NCI-H2029 (cell line): ENCODE data around the gene NECTIN1.

Source experiments
- DNase-seq: peaks from one replicate; lab custom pipeline; 2025; lab: John Stamatoyannopoulos, UW

Gene NECTIN1

DNA sequence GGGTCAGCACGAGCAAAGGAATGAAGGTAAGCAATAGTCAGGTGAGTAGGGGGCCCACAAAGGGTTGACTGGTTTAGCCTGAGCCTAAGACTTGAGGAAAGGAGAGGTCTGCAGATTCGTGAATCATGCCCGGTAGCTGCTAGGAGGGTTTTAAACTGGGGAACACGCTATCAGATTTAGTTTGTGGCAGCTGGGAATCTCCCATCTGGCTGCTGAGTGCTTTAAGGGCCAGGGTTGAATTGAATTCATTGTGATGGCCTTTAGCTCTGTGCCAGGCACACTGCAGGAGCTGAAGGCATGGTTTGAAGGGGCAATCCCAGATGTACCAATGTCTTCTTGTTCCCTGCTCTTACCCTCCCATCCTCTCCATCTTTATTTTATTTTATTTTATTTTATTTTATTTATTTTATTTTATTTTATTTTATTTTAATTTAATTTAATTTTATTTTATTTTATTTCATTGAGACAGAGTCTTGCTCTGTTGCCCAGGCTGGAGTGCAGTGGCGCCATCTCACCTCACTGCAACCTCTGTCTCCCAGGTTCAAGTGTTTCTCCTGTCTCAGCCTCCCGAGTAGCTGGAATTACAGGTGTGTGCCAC is 1.9 kb upstream of the NECTIN1 start:
- DNase-seq: no peak

DNA sequence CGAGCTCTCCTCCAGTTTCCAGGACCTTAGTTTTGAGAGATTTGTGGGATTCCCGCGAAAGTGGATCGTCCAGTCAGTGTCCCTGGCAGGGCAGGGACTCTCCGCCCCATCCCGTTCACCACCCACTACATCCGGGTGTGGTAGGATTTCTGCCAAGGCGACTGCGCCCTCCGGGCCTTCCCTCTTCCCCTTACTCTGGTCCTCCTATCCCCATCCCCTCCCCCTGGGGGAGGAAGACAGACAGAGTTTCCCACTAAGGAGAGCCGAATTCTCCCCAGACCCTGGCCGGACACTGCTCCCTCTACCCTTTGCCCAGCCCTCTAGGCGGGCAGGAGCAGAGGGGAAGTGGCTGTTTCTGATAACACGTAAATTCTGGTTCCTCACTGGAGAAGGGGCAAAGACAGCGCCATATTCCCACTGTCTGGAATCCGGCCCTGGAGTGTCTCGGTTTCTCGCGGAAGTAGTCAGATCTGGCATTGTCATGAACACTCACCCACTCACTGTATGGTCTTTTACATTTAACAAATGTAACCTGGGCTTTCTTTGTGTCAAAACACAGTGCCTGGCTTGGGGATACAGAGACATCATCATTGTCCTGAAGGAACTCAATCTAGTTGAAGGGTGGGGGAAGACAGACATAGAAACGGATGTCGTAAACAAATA is 1.1 kb upstream of the NECTIN1 start:
- DNase-seq: no peak

DNA sequence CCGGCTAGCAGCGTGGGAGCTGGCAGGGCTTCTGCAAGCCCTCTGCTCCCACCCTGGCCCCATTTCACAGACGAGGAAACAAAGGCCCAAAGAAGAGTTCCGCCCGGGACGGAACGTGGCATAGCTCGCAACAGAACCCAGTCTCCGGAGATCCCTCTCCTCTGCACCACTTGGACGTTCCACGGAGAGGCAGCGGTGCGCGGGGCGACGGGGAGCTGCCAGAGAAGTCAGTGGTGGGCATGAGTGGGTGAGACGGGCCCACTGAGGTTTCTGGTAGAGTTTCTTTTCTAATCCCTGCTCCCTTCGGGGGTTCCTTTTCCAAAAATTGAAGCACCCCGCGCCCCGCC is 554 bp upstream of the NECTIN1 start:
- DNase-seq: no peak

DNA sequence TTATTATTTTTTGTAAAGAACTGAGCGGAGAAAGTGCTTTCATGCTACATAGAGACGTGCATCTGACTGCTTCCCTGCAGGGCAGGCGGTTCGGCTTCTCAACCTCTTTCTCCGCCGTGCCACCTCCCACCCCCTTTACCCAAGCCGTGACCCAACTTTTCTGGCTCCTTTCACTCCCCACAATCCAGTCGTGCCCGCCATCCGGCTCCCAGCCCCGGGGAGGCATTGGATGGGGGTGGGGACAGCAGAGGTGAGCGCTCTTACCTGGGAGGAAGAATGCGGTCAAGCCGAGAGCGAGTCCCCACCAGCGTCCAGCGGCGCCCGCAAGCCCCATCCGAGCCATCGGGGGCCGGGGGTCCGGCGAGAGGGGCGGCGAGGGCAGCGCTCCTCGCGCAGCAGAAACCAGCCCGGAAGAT is 781 bp downstream of the NECTIN1 start:
- DNase-seq: no peak

DNA sequence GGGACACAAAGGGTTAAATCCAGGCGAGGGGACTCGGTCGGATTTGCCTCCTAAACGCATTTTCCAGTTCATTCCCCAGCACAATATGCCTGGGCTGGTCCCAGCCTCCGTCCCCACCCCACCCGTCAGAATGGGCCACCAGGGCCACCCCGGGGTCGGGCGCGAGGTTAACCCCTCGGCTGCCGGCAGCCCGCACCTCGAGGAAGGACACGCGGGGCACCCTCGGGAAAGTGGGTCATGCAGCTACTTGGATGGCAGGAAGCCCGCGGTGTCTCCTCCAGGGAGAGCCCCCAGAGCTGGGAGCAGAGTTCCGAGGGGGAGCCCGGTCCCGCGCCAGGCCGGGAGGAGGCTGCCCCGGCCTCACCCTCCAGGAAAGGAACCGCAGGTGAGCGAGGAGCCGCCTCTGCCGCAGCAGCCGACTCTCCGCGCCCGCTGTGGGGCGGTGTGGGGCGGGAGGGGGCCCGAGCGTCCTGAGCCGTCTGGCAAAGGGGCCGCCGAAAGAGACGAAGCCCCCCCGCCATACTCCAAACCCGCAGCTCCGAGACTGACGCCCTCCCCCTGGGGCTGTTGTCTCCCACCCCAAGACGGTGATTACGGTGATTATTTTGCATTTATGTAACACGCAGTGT is 1.4 kb downstream of the NECTIN1 start:
- DNase-seq: peak; percentile 36

DNA sequence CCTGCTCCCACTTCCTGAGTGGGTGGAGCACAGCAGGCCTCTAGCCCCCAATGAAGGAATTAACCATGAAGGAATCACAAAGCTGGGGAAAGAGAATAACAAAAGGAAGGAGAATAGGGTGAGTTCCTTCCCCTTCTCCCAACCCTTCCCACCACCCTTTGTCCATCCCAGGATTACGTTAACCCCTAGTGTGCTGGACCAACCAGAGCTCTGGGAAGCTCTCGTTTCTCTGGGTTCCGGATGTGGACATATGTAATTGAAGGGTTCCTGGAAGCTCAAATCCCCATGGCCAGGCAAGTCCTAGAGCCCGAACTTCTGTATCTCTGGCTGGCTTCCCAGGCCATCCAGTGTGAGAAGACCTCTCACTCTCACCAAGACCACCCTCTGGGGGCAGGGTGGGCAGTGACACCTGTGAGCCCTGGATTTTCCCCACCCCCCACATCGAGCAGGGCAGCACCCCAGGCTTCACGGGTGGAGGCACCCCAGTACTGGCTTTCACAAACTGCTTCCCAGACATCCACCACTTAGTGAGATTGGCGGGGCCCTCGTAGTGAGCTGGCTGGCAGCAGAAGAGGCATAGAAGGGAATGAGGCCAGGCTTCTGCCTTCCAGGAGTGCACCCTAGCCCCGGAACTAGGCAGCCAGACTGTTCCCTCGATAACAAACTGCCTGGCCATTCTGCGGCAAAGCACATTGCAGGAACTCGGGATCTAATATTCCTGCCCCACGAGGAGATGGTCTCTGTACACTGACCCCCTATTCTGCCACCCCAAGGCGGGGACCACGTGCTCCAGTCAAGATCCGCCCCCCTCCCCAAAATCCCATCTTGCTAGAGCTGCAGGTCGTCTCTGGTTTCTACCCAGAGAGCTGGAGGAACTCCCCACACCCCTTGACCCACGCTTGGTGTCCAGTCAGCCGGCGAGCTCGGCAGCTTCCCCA is 2.1 kb downstream of the NECTIN1 start:
- no peak for DNase-seq

DNA sequence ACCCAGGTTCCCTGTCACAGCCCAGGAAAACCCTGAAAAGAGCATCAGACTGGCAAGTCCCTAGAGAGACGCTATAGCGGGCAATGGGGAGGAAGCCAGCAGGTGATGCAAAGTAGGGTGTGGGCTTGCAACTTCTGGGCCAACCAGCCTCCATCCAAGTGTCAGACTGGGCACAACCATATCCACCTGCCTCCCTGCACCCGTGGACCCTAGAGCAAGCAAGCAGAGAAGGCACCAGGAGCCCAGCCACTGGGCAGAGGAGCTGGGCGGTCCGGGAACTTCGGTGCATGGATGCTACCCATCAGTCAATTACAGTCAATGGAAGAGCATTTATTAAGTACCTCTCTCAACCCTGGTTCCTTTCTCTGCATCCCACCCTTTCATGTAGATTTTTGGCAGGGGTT is 2.8 kb downstream of the NECTIN1 start:
- DNase-seq: no peak

DNA sequence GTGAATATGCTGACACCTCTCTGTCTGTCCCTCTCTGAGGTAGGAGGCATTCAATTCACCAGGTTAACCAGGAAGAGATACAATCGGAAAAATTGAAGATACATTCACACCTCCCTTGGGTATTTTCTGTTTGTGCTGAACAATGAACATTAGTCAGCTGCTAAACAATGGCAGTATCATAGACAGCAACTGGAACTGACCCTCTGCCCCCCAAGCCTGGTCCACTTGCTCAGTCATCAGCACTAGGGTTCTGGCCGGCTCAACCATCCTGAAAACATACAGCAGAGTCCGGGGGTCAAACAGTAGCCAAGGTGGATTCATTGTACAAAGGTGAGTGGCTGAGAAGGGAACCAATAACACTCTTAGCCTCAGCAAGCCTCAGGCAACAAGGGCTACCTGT is 4.0 kb downstream of the NECTIN1 start:
- DNase-seq: no peak

DNA sequence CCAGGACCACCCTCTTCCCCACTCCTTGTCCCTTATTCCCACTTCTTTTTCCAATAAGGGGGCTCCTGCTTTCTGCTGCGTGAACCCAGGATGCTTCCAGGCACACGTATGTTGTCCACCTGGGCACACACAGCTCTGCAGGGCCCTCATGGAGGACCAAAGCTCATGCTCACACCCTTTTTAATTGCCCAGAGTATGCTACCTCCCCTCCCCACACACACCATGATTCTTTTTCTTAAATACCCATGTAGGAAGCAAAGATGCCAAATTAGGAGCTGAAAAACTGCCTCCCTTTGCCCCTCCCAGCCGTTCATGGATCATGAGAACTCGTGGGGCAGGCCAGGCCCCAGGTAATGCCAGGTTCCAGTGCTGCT is 5.1 kb downstream of the NECTIN1 start:
- DNase-seq: no peak

DNA sequence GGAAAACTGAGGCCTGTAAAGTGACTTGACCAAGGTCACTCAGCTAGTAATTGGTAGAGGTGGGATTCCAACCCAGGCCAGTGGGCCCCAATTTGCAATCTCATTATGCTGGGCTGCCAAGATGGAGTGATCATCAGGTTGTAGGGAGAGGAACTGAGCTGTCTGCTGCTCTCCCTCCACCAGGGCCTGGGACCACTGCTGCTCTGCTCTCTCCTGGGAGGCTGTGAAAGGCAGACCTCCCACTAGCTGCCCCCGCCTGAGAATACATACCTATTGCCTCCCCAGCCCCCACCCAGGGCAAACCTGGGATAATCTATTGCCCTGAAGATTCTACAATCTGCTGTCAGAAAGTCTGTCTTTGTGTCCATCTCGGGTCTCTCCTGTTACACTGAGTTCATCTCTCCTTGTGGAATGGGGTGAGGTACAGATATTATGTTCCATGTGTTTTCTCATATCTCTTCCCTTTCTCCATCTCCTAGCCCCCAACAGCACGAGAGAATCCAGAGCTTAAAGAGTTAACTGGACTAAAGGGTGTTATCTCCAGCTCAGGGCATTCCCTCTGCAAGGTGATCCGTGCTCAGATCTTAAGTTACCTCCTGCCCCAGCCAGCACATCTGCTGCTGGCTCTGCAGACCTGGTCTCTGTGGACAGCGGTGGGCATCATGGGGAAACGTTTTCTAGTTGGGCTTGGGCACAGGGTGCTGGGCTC is 5.6 kb downstream of the NECTIN1 start:
- no peak for DNase-seq

DNA sequence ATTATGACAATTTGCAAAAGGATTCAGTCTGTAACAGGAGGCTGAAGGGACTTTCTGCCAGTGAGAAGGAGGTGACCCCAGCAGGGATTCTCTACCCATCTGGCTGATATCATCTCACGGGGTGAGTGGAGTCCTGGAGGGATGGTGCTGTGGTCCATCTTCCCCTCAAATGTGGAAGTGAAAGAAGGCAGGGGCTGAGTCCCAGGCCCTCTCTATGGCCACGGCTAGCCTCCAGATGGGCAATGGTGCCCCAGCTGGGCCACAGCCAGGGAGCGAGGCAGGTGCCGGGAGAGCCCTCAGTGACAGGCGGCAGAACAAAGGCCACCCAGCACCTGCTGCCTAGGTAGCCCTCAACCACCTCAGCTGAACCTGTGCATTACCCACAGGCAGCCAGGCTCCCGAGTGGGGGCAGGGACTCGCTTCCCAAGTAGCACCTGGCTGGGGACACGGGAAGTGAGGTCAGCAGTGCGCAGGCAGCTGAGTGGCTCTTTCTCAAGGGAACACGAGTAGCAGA is 6.7 kb downstream of the NECTIN1 start:
- DNase-seq: peak; percentile 97

DNA sequence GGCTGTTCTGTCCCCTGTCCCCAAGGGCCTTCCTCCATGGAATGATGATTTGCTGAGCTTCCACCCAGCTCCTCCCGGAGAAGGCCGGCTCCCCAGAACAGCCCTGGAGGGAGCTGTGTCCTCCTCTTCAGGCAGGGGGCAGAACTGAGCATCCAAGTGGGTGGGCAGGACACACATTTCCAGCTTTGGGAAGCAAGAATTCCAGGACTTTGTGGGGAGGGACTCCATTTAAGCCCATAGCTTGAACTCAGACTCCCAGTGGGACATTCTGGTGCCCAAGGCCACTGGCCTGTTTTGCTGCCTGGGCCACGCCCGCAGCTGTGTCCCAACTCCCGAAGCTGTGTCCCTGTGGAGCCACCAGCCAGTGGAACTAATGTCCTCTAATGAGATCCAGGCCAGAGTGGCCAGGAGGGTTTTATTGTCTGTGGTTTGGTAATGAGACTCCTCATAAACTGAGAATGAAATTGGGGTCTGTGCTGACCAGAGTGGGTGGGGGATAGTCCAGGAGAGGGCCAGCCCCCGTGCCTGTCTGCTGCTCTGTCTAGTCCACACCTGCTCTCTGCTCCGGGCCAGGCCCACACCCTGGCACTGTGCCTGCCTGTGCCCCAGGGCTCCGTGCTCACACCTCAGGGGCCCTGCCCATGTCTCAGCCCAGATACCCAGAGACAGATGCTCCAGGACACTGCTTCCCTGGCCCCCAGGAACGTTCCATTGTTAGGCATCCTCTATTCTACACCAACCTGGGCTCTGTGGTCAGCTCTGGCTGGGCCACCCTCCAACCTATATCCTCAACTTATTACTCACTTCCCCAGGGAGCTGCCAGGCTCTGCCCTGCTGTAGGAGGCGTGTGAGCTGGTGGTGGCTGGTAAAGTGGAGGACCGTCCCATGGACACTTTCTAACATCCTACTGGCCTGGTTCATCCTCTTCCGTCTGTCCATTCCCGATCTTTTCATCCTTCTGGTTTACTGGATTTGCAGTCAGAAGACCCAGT is 7.6 kb downstream of the NECTIN1 start:
- DNase-seq: no peak

DNA sequence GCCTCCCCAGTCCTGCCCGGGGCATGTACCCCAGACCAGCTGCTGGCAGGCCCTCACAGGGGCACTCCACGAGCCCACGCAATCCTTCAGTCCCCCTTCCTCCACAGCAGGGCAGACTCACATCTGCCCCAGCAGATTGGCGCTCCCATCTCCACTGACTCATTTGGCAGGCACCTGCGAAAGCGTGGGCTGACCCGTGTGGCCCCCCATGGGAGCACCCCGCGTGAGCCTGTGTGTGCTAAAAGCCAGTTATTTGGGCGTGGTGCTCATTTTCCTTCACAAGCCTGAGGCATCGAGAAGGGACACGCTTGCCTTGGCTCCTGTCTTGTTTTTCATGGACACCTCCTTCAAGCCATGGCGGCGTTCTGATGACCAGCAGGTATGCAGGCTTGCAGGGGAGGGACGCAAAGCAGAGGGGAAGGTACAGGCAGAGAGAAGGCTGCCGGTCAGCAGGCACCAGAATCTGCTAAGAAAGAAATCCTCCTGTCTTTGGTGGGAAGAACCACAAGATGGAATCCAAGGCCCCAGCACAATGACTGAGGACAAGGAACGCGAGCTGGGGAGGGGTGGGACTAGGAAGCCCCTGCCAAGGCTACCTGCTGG is 8.6 kb downstream of the NECTIN1 start:
- no peak for DNase-seq

DNA sequence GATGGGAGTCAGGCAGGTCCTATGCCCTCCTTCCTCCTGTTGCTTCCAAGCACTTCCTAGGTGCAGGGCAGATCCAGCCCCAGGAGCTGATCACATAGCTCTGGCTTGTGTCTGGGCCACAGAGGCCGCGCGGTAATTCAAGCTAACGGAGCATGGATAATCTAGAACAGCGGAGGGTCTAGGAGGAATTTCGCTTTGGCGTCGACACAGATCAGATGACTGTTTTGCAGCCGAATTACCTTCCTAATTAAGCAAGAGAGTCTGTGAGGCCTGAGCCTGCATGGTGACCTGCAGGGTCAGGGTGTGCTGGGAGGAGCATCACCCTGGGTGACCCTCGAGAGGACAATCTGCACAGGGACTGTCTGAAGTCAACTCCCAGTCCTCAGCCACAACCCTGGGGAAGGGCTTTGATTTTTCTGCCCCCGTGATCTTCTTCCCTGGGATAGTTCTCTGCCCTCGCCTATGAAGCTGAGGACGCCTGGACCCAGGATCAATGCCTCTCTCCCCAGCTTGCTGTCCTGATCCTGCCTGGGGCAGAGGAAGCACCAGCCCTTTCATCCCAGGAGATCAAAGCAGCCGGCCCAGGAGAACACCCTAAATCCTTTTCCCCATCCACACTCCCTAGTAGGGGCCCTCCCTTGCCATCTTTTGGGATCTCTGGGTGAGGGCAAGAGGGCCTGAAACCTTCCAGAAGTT is 11.0 kb downstream of the NECTIN1 start:
- no peak for DNase-seq

DNA sequence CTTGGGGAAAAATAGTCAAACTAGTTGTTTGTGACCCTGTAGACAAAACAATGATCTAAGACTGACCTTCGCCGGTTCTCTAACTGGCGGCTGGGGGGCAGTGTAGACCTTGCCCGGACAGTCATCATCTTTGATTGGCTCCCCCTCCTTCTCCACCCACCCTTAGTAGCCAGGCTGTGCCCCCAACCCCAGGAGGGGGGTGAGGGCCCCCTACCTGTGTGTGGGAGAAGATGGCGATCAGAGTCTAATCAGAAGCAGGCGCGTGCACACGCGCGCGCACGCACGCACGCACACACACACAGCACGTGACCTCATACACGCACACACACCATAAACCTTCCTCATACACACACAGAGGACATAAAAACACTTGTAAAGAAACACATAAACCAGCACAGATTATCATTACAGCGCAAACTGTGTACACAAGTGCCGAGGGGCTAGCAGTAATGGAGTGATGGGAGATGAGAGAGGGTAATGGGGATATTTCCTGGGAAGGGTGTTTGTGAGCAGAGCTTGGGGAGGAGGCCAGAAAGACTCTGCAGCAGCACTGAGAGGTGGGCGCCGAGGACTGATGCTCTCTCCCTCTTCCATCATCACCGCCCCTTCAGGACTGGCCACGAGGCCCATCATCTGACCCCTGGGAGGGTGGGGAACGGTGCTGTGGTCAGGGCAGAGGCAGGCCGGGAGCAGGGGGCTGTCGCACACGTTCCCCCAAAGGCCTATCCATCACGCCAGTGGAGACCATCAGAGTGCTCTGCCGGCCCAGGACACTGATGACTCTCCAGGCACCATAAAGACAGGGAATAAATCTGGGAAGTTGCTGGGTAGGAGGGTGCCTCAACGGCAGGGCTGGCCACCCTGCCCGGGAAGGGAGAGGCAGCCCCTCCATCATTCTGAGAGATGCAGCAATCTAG is 12.2 kb downstream of the NECTIN1 start:
- DNase-seq: no peak

DNA sequence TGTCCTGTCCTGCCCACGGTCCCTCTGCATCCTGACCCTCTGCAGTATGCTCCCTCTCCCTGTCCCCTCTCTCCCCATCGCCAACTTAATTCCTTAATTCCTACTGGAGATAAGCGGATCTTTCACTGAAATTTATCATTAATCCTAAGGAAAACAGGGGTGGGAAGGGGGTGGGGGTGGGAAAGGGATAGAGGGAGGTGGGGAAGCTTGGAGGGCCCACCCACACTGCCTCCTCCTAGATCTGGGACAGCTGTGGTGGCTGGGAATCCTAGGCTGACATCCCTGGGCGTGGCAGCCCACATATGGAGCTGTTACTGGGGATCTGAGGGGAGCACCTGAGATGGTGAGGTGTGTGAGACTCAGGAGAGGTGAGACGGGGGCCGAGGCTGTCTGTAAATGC is 14.4 kb downstream of the NECTIN1 start:
- no peak for DNase-seq

DNA sequence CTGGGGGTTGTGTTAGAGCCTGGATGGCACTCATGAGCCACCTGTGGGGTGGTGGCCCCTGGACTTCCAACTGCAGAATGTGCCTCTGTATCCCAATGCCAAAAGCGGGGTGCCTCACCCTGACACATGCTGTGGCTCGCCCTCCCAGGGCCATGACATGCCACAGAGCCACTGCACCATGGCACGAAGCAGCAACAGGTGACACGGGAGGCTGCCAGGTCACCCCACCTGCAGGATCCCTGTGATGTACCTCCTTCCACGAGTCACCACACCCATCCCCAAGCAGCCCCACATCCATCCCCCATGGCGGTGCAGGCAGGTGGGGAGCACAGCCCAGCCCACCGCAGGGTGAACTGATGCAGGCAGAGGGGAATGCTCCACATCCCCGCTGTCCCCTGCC is 14.8 kb downstream of the NECTIN1 start:
- DNase-seq: no peak

DNA sequence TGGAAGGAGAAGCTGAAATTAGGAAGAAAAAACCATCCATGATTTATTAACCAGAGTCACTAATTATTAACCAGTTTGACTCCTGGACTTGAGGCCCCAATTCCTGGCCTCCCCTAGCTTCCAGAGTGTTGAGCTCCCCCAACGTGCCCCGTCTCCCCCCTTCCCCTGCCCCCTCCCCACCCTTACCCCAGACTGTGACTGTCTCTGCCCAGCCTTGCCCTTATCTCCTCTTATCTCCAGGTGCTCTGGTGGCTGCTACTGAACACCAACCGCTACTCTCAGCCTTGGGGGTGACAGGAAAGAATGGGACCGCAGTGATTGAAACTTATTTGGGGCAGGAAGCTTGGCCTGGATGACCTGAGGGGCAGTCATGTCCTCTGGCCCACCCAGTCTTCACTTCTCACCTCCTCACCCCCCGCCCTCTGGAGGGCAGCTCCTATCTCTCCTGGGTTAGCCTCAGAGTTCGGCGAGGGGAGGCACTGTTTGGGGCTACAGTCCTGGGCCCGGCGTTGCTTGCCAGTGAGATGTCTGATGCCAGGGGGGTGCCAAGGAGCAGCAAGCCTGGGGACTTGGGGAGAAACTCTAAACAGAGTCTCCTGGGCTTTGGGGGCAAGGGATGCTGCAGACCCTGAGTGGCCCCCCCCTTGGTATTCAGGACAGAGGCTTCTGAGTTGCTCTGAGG is 15.5 kb downstream of the NECTIN1 start:
- no peak for DNase-seq
